PC-3 (cell line): ENCODE results near the gene MNT. TPM values are rescaled to one million over a fixed set of nuclear protein-coding genes. Genes with fewer than 3 reads are reported as not detected.
A peak's percentile ranks its signal among the peaks of the same experiment; 100 is the strongest.

ENCODE experiments used
- ATAC-seq: fragments of 200-7000 bp; cut with Tn5 transposase; 2 replicates; pipeline ENCODE4 v1.9.1; 2020; ENCODE audit warnings: mild to moderate bottlenecking, moderate library complexity
- Bru-seq: library from RNA; stranded (reverse); fragments of 400-500 nt; gene quantifications from one replicate; lab custom pipeline; 2021; lab: Mats Ljungman, UMichigan
- BruChase-seq, 2 experiments: library from RNA; stranded (reverse); fragments of 400-500 nt; gene quantifications; one replicate each; lab custom pipeline; 2021; lab: Mats Ljungman, UMichigan
- BruUV-seq: library from RNA; stranded (reverse); fragments of 400-500 nt; replicated peaks from 2 replicates; lab custom pipeline; 2021; lab: Mats Ljungman, UMichigan
- CTCF ChIA-PET: fragments of 300-600 bp; sonication (Branson Sonifier 250); formaldehyde crosslinking; loops from one replicate; lab custom pipeline; 2022; ENCODE audit warnings: antibody characterized with exemption; lab: Charles Lee
- POLR2A ChIA-PET: fragments of 300-600 bp; sonication (Branson Sonifier 250); formaldehyde crosslinking; loops from one replicate; lab custom pipeline; 2022; ENCODE audit warnings: antibody characterized with exemption; ENCODE audit not compliant: unreplicated experiment; lab: Charles Lee
- DNase-seq: peaks from one replicate; pipeline ENCODE4 v3.0.0-alpha.2; 2015
- H2AFZ ChIP-seq: fragments of 300-600 bp; sonication (generic); 2 replicates; pipeline ENCODE4 v1.6.0; 2016; ENCODE audit warnings: antibody characterized with exemption, low read length
- H3F3A ChIP-seq: fragments of 300-600 bp; sonication (generic); one replicate; pipeline ENCODE4 v1.6.0; 2017; ENCODE audit warnings: antibody characterized with exemption, low read length, control low read depth, mild to moderate bottlenecking; ENCODE audit not compliant: unreplicated experiment
- H3K27ac ChIP-seq: fragments of 300-600 bp; sonication (generic); 2 replicates; pipeline ENCODE4 v1.5.1; 2016; ENCODE audit warnings: mild to moderate bottlenecking, low read length
- H3K27me3 ChIP-seq: fragments of 300-600 bp; sonication (generic); 2 replicates; pipeline ENCODE4 v1.6.1; 2016; ENCODE audit warnings: low read length, mixed read lengths
- H3K36me3 ChIP-seq: fragments of 300-600 bp; sonication (generic); 2 replicates; pipeline ENCODE4 v1.6.1; 2016; ENCODE audit warnings: low read depth, mixed run types, low read length, mixed read lengths
- H3K4me1 ChIP-seq: fragments of 300-600 bp; sonication (generic); 2 replicates; pipeline ENCODE4 v1.5.1; 2016; ENCODE audit warnings: low read length; ENCODE audit not compliant: insufficient read depth
- H3K4me2 ChIP-seq: fragments of 300-600 bp; sonication (generic); 2 replicates; pipeline ENCODE4 v1.6.0; 2016; ENCODE audit warnings: low read length
- H3K4me3 ChIP-seq: fragments of 300-600 bp; sonication (generic); 2 replicates; pipeline ENCODE4 v1.5.1; 2016; ENCODE audit warnings: mild to moderate bottlenecking, low read length, mixed read lengths
- H3K79me2 ChIP-seq: fragments of 300-600 bp; sonication (generic); 2 replicates; pipeline ENCODE4 v1.6.1; 2017; ENCODE audit warnings: low read length, mixed read lengths
- H3K9ac ChIP-seq: fragments of 300-600 bp; sonication (generic); 2 replicates; pipeline ENCODE4 v1.6.0; 2016; ENCODE audit warnings: mild to moderate bottlenecking, low read length
- H3K9me2 ChIP-seq: fragments of 300-600 bp; sonication (generic); replicated peaks from 2 replicates; pipeline ENCODE4 v1.6.1; 2016; ENCODE audit warnings: mixed run types, low read length, mixed read lengths
- H3K9me3 ChIP-seq: fragments of 300-600 bp; sonication (generic); 2 replicates; pipeline ENCODE4 v1.6.1; 2016; ENCODE audit warnings: low read length, mixed read lengths
- H4K20me1 ChIP-seq: fragments of 300-600 bp; sonication (generic); 2 replicates; pipeline ENCODE4 v1.6.1; 2016; ENCODE audit warnings: low read length, mixed read lengths
- EZH2 ChIP-seq: fragments of 300-600 bp; sonication (generic); IDR thresholded peaks from one replicate; pipeline ENCODE4 v1.6.1; 2017; ENCODE audit warnings: antibody characterized with exemption, mild to moderate bottlenecking, low read length; ENCODE audit not compliant: unreplicated experiment
- EZH2phosphoT487 ChIP-seq: fragments of 300-600 bp; sonication (generic); IDR thresholded peaks from 2 replicates; pipeline ENCODE4 v1.6.1; 2018; ENCODE audit warnings: mild to moderate bottlenecking, antibody characterized with exemption, low read length, borderline replicate concordance
- intact Hi-C: fragments of 100-400 bp; cut with micrococcal nuclease; formaldehyde crosslinking; loops from 2 replicates; pipeline ENCODE4 v1.9.0; 2023
- long read RNA-seq: library from polyadenylated mRNA; unstranded; transcript quantifications from one replicate; pipeline ENCODE4 v2.0.0, GENCODE V29; 2021; ENCODE audit not compliant: unreplicated experiment
- total RNA-seq: library from RNA; depleted of rRNA; stranded (reverse); fragments of >200 nt; gene quantifications from 2 replicates; pipeline ENCODE4 v1.2.3, GENCODE V29; 2014; rRNA removed
- TF ChIP-seq, protein P1 (sequence below): fragments of 300-600 bp; sonication (generic); conservative IDR thresholded peaks from 2 replicates; pipeline ENCODE4 v1.5.1; 2017; ENCODE audit warnings: antibody characterized with exemption, low read depth, mild to moderate bottlenecking, low read length

MNT gene, protein sequence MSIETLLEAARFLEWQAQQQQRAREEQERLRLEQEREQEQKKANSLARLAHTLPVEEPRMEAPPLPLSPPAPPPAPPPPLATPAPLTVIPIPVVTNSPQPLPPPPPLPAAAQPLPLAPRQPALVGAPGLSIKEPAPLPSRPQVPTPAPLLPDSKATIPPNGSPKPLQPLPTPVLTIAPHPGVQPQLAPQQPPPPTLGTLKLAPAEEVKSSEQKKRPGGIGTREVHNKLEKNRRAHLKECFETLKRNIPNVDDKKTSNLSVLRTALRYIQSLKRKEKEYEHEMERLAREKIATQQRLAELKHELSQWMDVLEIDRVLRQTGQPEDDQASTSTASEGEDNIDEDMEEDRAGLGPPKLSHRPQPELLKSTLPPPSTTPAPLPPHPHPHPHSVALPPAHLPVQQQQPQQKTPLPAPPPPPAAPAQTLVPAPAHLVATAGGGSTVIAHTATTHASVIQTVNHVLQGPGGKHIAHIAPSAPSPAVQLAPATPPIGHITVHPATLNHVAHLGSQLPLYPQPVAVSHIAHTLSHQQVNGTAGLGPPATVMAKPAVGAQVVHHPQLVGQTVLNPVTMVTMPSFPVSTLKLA
- 19.1 and 26.0 TPM in 2 replicates for total RNA-seq
- Bru-seq, nascent RNA = percentile 75 among the genes with signal in this experiment
- BruChase-seq, experiment 1, labeled RNA remaining after a 6-hour chase = percentile 74 among the genes with signal in this experiment
- BruChase-seq, experiment 2, labeled RNA remaining after a 2-hour chase = percentile 78 among the genes with signal in this experiment
- long read RNA-seq, transcript MNT-209 (1 exons, 2,813 nt) = major isoform, 5 of 48 reads
- long read RNA-seq, partial matches to known transcripts = 0 of 48 reads
- long read RNA-seq, other reads (novel, unspliced or antisense) = 43 of 48 reads

GRCh38 chr17:2400877-2401425 is at the start of gene MNT:
Gene MNT, minus strand, starts transcription at chr17:2401060. Its CDS starts 348 bp downstream, at chr17:2400712.
- ATAC-seq = peak; percentile 7
- peak; percentile 92 for DNase-seq
- TF ChIP-seq, protein P1, sequence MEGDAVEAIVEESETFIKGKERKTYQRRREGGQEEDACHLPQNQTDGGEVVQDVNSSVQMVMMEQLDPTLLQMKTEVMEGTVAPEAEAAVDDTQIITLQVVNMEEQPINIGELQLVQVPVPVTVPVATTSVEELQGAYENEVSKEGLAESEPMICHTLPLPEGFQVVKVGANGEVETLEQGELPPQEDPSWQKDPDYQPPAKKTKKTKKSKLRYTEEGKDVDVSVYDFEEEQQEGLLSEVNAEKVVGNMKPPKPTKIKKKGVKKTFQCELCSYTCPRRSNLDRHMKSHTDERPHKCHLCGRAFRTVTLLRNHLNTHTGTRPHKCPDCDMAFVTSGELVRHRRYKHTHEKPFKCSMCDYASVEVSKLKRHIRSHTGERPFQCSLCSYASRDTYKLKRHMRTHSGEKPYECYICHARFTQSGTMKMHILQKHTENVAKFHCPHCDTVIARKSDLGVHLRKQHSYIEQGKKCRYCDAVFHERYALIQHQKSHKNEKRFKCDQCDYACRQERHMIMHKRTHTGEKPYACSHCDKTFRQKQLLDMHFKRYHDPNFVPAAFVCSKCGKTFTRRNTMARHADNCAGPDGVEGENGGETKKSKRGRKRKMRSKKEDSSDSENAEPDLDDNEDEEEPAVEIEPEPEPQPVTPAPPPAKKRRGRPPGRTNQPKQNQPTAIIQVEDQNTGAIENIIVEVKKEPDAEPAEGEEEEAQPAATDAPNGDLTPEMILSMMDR = no peak
- no peak for TF ChIP-seq EZH2phosphoT487
- TF ChIP-seq EZH2 = no peak
- BruUV-seq = no TSS peak
- ChIA-PET CTCF (no interaction called here), POLR2A (no interaction called here)
- Histone ChIP-seq H3F3A (peaks cover 10% of the 10 kb centered on the region), H3K4me3 (peak within 1 kb of the TSS; percentile 98), H3K9ac (peak within 1 kb of the TSS; percentile 100), H3K27ac (peak within 1 kb of the TSS; percentile 95), H3K27me3 (no peaks in the 10 kb centered on the region), H3K36me3 (no peaks in the 10 kb centered on the region), H2AFZ (peak within 1 kb of the TSS; percentile 75), H3K79me2 (peaks cover 40% of the 10 kb centered on the region), H4K20me1 (peaks cover 16% of the 10 kb centered on the region; the same call in 1 of the 2 replicates), H3K4me2 (peak within 1 kb of the TSS; percentile 100), H3K9me2 (no peaks in the 10 kb centered on the region), H3K4me1 (peaks cover 56% of the 10 kb centered on the region), H3K9me3 (no peaks in the 10 kb centered on the region)
- intact Hi-C loops = loop anchor here (2.0 kb wide), 1 partner anchor 42 kb away; no protein-coding TSS in a partner anchor

GRCh38 chr17:2450016-2450650 is 49.3 kb upstream of the MNT start:
- Histone ChIP-seq H4K20me1 (no peaks in the 10 kb centered on the region), H3K27me3 (no peaks in the 10 kb centered on the region), H3K79me2 (no peaks in the 10 kb centered on the region), H3K9ac (no peak overlapping the region), H3F3A (no peaks in the 10 kb centered on the region), H3K4me2 (no peak overlapping the region), H2AFZ (no peak overlapping the region), H3K4me3 (no peak overlapping the region), H3K27ac (no peak overlapping the region), H3K4me1 (no peaks in the 10 kb centered on the region), H3K9me3 (no peaks in the 10 kb centered on the region), H3K9me2 (no peaks in the 10 kb centered on the region), H3K36me3 (no peaks in the 10 kb centered on the region)
- ATAC-seq = no peak
- intact Hi-C loops = no loop called here
- TF ChIP-seq, protein P1 = no peak
- TF ChIP-seq EZH2 = no peak
- no peak for TF ChIP-seq EZH2phosphoT487
- CTCF ChIA-PET = no interaction called here
- BruUV-seq = no TSS peak
- POLR2A ChIA-PET = no interaction called here
- DNase-seq = no peak
